ENCODE data around the gene CLDN14. TPM values are rescaled to one million over a fixed set of nuclear protein-coding genes. Genes with fewer than 3 reads are reported as not detected.

Gene CLDN14
- total and polyA plus RNA-seq, 8 donors, result 0.48 TPM; not detected in 7

DNA sequence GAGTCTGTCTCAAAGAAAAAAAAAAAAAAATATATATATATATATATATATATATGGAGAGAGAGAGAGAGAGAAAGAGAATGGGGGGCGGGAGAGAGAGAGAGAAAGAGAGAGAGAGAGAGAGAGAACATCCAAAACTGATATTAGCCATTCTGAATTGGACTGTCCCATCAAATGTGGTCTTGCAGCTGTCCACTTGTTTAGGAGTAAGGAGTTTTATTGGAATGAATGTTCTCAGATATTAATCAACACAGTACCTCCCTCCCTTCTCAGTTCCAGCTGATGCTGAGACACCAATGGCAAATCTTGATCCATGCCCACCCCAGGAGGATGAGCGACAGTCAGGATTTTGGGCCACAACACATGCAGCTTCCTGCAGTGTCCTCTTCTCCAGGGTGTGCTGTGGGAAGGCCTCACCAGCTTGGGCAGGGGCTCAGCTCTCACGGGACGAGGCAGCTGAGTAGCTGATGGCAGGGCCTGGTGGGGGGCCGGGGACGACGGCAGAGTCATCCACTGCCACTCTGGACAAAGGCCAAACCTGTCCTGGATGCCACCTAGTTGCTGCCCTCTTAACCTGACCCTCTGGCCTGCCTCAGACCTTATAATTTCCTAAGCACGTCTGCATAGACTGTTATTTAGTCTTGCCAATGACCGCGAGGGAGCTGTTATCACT lies 9.3 kb upstream of the CLDN14 start:
- Histone ChIP-seq H3K4me3 (no peak overlapping the region), H3K27me3 (peaks cover 0 to 13% (median 0%) of the 10 kb centered on the region in 3 donors), H3K36me3 (no peaks in the 10 kb centered on the region), H3K27ac (no peak overlapping the region), H3K4me1 (peaks cover 0 to 6% (median 5%) of the 10 kb centered on the region in 4 donors), H3K9me3 (no peaks in the 10 kb centered on the region)
- no peak for TF ChIP-seq EP300 (IDR thresholded peaks at IDR 0.05)
- no peak for TF ChIP-seq POLR2AphosphoS5 (IDR thresholded peaks at IDR 0.05)
- TF ChIP-seq POLR2A (IDR thresholded peaks at IDR 0.05), result no peak
- TF ChIP-seq CTCF (IDR thresholded peaks at IDR 0.05), result no peak
- 69 to 82% (median 78%) methylated on average over 10 of the region's 10 CpGs for WGBS, 5 donors
- no peak for DNase-seq
- intact Hi-C loops (cut with DNase I; ENCODE audit: low total_unique reads), result no loop called here

- TF ChIP-seq POLR2A (IDR thresholded peaks at IDR 0.05), result no peak
- TF ChIP-seq EP300 (IDR thresholded peaks at IDR 0.05), result no peak
- TF ChIP-seq POLR2AphosphoS5 (IDR thresholded peaks at IDR 0.05), result peak in 1 of 3 donors; percentile 28
- TF ChIP-seq CTCF (IDR thresholded peaks at IDR 0.05), result no peak
- peaks cover 0 to 4% (median 0%) of the 10 kb centered on the region in 3 donors for H3K27me3 ChIP-seq
- no peaks in the 10 kb centered on the region for H3K36me3 ChIP-seq
- WGBS, 5 donors, result 19 to 29% (median 27%) methylated on average over 6 of the region's 6 CpGs
- DNase-seq, result peak; percentile 73 to 88
- H3K9me3 ChIP-seq, result no peaks in the 10 kb centered on the region
- H3K4me1 ChIP-seq, result peaks cover 0 to 6% (median 5%) of the 10 kb centered on the region in 4 donors
- H3K27ac ChIP-seq, result no peak overlapping the region
- no peak overlapping the region for H3K4me3 ChIP-seq
- intact Hi-C loops (cut with DNase I; ENCODE audit: low total_unique reads), result no loop called here
Observed at GRCh38 chr21:36487641-36488307, 7.9 kb upstream of the CLDN14 start.

GRCh38 chr21:36486246-36486645 lies 6.3 kb upstream of the CLDN14 start:
- no peaks in the 10 kb centered on the region for H3K27me3 ChIP-seq
- 79 to 89% (median 89%) methylated on average over 9 of the region's 9 CpGs for WGBS, 5 donors
- no peak overlapping the region for H3K27ac ChIP-seq
- no peak for DNase-seq
- H3K9me3 ChIP-seq, result no peaks in the 10 kb centered on the region
- no peaks in the 10 kb centered on the region for H3K36me3 ChIP-seq
- H3K4me1 ChIP-seq, result peaks cover 0 to 6% (median 5%) of the 10 kb centered on the region in 4 donors
- TF ChIP-seq POLR2A (IDR thresholded peaks at IDR 0.05) (no peak), POLR2AphosphoS5 (IDR thresholded peaks at IDR 0.05) (no peak), CTCF (IDR thresholded peaks at IDR 0.05) (no peak), EP300 (IDR thresholded peaks at IDR 0.05) (no peak)
- intact Hi-C loops (cut with DNase I; ENCODE audit: low total_unique reads), result no loop called here
- no peak overlapping the region for H3K4me3 ChIP-seq

GRCh38 chr21:36485476-36485875 lies 5.6 kb upstream of the CLDN14 start:
- H3K36me3 ChIP-seq, result no peaks in the 10 kb centered on the region
- DNase-seq, result no peak
- H3K9me3 ChIP-seq, result no peaks in the 10 kb centered on the region
- intact Hi-C loops (cut with DNase I; ENCODE audit: low total_unique reads), result no loop called here
- 89 to 96% (median 94%) methylated on average over 7 of the region's 7 CpGs for WGBS, 5 donors
- H3K4me1 ChIP-seq, result peaks cover 0 to 6% (median 5%) of the 10 kb centered on the region in 4 donors
- no peaks in the 10 kb centered on the region for H3K27me3 ChIP-seq
- H3K4me3 ChIP-seq, result no peak overlapping the region
- H3K27ac ChIP-seq, result no peak overlapping the region
- TF ChIP-seq EP300 (IDR thresholded peaks at IDR 0.05) (no peak), CTCF (IDR thresholded peaks at IDR 0.05) (no peak), POLR2AphosphoS5 (IDR thresholded peaks at IDR 0.05) (no peak), POLR2A (IDR thresholded peaks at IDR 0.05) (no peak)

Measured in stomach (tissue), 9 donors.